Measurements from ENCODE around the gene SLC22A3. TPM values are rescaled to one million over a fixed set of nuclear protein-coding genes. Genes with fewer than 3 reads are reported as not detected.
"Not testable (repeated sequence)": the region's sequence is repeated elsewhere in the genome, so short reads cannot be mapped to it uniquely, and the experiment has no call there.

SLC22A3 gene
- polyA plus RNA-seq, 1 of the 3 experiments (the other 2 are of a cell fraction), result not detected

GRCh38 chr6:160391419-160392116 lies 43.4 kb downstream of the SLC22A3 start:
- WGBS (ENCODE audit: low lambda C conversion rate), result 2% methylated on average over 7 of the region's 7 CpGs
- H3K27ac ChIP-seq (ENCODE audit: low read depth in 2 of 2, low read length in 1 of 2), result no peak overlapping the region
- no peaks in the 10 kb centered on the region for H3K9me2 ChIP-seq
- no peak overlapping the region for H3K4me2 ChIP-seq
- no peak overlapping the region for H2AFZ ChIP-seq (ENCODE audit: low read depth)
- no peak for TF ChIP-seq IRF3 (IDR thresholded peaks at IDR 0.05; ENCODE audit: low read depth, low read length)
- TF ChIP-seq REST (IDR thresholded peaks at IDR 0.05; ENCODE audit: low read depth, low read length), result no peak
- TF ChIP-seq JUND (IDR thresholded peaks at IDR 0.05), result no peak
- no peak for TF ChIP-seq EZH2phosphoT487 (IDR thresholded peaks at IDR 0.05; ENCODE audit: borderline replicate concordance, low read depth)
- TF ChIP-seq USF1 (IDR thresholded peaks at IDR 0.05; ENCODE audit: borderline replicate concordance, low read depth), result no peak
- no peaks in the 10 kb centered on the region for H3K4me1 ChIP-seq (ENCODE audit: control insufficient read depth in 1 of 2, insufficient read depth in 2 of 2, low read depth in 1 of 2, low read length in 1 of 2)
- ChIA-PET POLR2A (no interaction called here), CTCF (no interaction called here)
- H3F3A ChIP-seq (replicated peaks; ENCODE audit: insufficient read depth), result no peaks in the 10 kb centered on the region
- no peak overlapping the region for H3K9ac ChIP-seq
- H4K20me1 ChIP-seq (ENCODE audit: insufficient read depth), result no peaks in the 10 kb centered on the region
- no peaks in the 10 kb centered on the region for H3K9me3 ChIP-seq
- no peak for DNase-seq
- no peaks in the 10 kb centered on the region for H3K27me3 ChIP-seq (ENCODE audit: insufficient read depth)
- no peaks in the 10 kb centered on the region for H3K79me2 ChIP-seq (ENCODE audit: insufficient read depth)
- no peak overlapping the region for H3K4me3 ChIP-seq (ENCODE audit: low read depth in 2 of 2, low read length in 1 of 2)
- H3K36me3 ChIP-seq (replicated peaks in 1 of 2; ENCODE audit: control insufficient read depth in 1 of 2, insufficient read depth in 2 of 2, low read length in 1 of 2), result no peaks in the 10 kb centered on the region

GRCh38 chr6:160393442-160393841 lies 45.3 kb downstream of the SLC22A3 start:
- H3K9ac ChIP-seq; H3K4me1 ChIP-seq (ENCODE audit: control insufficient read depth in 1 of 2, insufficient read depth in 2 of 2, low read depth in 1 of 2, low read length in 1 of 2); POLR2A ChIA-PET; H3F3A ChIP-seq (replicated peaks; ENCODE audit: insufficient read depth); H4K20me1 ChIP-seq (ENCODE audit: insufficient read depth); H3K27ac ChIP-seq (ENCODE audit: low read depth in 2 of 2, low read length in 1 of 2); H3K4me2 ChIP-seq; CTCF ChIA-PET; H3K4me3 ChIP-seq (ENCODE audit: low read depth in 2 of 2, low read length in 1 of 2); H2AFZ ChIP-seq (ENCODE audit: low read depth); H3K9me3 ChIP-seq; DNase-seq; H3K79me2 ChIP-seq (ENCODE audit: insufficient read depth); H3K9me2 ChIP-seq; H3K36me3 ChIP-seq (replicated peaks in 1 of 2; ENCODE audit: control insufficient read depth in 1 of 2, insufficient read depth in 2 of 2, low read length in 1 of 2); H3K27me3 ChIP-seq (ENCODE audit: insufficient read depth): not testable (repeated sequence)
- 58% methylated on average over 1 of the region's 1 CpG for whole genome bisulfite sequencing (ENCODE audit: low lambda C conversion rate)
